HG02571 (cell line): ENCODE data around the gene TMEM151B.

Source experiments
- ATAC-seq: cut with Tn5 transposase; IDR thresholded peaks from one replicate; pipeline ENCODE4 v1.9.1; 2021; ENCODE audit warnings: mild to moderate bottlenecking, moderate library complexity; ENCODE audit not compliant: unreplicated experiment

TMEM151B gene

DNA sequence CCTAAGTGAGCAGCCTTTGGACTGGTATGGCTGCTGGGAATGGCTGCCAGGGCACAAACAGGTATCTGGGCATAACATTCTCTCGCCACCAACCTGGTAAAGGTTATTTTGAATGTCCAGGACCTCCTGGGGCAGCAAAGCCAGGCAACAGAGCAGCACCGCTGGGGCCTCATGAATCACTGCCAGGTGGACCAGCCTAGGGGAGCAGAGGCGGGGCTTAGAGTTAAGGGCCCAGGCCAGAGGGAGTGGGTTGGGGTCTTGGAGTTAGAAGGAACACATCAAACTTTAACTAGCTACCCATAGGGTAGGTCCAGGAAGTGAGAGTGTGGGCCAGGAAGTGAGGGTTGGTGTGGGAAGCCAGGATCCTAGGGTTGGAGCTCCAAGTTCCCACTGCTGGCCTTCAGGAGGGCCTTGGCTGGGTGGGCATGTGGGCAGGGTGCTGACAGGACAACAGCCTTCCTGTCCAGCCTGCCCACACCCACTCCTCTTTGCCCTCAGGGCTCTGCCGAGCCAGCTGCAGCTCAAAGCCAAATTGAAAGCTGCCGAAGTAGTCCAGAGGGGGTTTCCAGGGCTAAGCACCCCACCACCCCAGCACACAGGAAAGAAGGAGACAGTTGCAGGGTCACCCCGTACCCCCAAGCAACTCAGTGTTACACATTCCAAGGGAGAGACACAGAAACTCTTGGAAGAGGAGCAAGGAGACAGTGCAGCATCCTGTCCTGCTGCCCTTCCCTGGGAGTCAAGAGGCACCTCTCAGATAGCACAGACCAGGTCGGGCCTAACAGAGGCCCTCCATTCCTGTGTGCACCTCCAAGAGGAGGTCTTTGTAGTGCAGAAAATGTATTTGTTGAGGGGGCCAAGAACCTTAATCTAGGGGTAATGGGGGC lies 7.5 kb upstream of the TMEM151B start:
- ATAC-seq: no peak

DNA sequence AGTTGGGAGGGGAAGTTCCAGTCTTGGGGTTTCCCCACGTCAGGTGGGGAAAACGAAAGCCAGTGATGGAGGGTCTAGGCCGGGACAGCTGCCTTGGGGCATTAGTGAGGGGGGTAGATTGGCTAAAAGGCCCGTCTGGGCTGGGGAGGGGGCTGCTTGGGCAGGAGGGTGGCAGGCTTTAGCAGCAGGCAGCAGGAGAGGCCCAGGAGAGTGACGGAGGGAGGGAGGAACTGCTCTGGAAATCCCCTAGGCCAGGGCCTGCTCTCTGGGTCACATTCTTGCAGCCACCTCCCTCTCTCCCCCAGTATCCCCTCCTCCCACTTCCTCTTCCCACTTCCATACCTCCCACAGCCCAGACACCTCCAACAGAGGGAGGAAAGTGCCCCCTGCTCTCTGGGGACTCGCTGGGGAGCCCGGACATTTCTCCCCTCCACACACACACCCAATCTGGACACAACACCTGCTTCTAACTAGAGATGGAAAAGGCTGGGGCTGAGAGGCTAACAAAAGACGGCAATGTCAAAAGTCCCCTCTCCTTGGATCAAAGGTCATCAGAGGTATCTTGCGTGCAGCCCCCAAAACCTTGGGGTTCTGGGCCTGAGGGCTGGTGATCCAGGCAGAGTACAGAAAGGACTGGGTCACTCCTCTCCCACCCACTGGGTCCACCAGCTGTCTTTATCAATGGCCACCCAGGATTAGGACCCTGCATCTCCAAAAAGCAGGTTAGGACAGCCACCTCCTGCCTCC lies 6.7 kb upstream of the TMEM151B start:
- ATAC-seq: no peak

DNA sequence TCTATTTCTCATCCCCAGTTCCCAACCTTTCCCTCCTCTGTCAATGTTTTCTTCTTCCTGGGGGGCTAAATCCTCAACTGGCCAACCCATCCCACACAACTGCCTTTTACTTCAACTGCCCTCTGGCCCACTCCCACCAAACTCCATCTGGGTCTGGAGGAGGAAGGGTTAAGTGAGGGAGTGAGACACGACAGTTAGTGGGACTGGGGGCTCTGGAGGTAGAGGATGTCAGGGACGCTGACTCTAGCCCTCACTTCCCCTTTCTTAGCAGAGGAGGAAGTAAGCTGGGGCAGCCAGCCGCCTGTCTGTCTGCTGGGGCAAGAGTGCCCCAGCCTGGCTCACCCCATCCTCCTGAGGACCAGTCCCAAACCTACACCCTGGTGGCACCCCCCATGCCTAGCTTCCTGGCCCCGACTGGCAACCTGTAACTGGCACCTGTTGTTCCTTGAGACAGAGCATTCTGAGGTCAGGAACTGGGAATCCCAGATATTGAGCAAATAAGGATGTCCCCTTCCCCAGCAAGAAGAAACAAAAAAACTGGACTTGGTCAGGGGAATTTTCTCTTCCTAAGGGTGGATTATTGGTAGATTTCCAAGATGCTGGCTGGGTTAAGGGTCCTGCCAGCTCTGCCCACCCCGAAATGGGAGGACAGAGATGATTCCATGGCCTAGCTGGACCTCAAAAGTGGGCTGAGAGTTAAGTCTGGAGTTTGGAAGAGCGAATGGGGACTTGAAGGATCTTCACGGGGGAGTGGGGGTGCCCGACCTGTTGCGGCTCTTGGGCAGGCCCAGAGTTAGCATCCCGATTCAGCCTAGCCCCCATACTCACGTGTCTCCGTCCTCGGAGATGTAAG lies 5.9 kb upstream of the TMEM151B start:
- peak; percentile 31 for ATAC-seq

DNA sequence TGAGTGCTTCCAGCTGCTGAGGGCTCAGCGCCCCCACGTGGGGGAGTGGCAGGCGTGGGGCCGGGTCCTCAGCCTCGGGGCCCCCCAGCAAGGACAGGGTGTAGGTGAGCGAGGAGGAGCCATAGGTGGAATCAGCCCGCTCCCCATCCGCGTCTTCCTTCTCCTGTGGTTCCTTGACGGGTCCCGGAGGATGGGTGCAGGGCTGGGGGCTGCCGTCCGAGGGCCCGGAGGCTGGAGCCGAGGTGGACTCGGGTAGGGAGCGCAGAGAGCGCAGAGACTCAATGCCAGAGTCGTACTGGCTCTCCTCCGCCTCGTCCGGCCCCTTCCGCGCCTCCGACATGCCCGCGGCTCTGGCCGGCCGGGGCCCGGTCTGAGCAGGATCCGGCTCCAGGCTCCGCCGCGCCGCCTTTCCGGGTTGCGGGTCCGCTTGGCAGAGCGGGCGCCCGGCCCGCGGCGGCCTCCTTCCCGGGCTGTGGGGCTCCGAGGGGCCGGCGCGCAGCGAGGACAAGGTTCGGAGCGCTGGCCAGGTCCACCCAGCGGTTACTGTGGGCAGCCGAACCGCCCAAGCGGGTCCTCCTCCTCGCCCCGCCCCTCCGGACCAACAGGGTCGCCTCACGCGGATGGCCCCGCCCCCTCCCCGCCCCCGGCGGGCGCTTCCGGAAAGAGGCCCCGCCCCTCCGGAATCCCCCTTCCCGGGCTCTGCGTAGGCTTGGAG lies 5.1 kb upstream of the TMEM151B start, which contains the start of gene NFKBIE:
Gene NFKBIE, minus strand, starts transcription at position 545 of the 715 bp plus-strand sequence. Its CDS starts 205 bp downstream, at position 340.
- peak; percentile 26 for ATAC-seq

DNA sequence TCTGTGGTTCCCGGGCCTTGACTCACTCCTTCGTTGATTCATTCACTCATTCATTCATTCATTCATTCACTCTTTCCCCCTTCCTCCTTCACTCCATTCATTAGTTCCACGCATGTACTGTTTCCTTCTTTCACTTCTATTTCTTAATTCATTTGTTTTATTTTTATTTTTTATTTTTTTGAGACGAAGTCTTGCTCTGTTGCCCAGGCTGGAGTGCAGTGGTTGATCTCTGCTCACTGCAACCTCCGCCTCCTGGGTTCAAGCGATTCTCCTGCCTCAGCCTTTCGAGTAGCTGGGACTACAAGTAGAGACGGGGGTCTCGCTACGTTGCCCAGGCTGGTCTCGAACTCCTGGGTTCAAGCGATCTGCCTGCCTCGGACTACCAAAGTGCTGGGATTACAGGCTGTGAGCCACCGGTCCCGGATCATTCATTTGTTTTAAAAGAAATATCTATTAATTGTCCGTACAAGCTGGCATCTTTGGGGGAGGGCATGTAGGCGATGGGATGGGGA lies 4.5 kb upstream of the TMEM151B start:
- no peak for ATAC-seq

DNA sequence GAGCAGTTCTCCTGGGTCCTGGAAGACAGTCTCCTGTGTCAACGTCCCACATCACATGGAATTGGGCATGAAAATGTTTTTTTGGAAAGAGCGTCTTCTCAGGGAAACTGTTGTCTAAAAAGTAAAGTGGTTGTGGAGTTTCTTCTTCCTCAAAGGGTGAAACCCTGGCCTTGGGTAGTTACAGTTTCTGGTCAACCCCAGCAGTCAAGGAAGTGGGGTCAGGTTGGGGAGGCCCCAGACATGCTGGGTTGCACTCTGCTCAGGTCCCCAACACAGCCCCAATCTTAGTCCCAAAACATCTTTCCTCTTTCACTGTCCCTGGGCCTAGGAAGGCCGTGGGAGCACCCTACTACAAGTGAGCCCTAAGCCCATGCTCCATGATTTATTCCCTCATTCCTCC lies 3.9 kb upstream of the TMEM151B start:
- ATAC-seq: no peak

DNA sequence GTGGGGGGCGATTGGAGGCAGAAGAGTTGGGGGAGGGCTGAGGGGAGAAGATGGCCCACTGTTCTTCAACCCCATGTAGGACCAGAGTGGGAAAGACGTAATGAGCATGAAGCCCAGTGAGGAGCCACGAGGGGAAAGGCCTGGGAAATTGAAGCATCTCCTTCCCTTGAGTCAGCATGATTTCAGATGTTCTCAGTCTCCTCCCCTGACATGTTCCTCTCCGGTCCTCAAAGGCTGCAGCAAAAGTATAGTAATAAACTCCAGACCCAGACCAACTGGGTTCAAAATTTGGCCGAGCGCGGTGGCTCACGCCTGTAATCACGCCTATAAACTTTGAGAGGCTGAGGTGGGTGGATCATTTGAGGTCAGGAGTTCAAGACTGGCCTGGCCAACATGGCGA lies 3.0 kb upstream of the TMEM151B start:
- no peak for ATAC-seq

DNA sequence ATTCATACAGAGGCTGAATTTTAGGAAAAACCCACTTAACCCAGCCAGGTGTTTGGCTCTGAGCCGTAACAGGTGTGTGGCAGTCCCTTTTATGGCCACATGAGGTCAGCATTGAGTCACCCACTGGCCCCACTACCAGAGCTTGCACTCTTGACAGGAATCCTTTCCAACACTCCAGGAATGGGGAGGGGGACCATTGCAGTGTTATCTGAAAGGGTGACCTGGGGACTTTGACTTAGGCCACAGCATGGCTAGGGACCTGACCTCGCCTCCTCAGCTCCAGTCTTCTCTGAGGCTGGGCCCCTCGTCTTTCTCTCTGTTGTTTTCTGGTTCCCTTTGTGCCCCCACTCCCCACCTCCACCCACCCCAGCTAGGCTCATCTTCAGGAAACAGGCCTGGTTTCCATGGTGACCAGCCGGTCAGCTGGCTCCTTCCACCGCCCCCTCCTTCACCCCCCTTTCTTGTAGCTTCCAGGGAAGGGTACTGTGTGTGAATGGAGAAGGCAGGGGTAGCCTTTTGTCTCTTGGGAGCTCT lies 2.1 kb upstream of the TMEM151B start:
- ATAC-seq: no peak

DNA sequence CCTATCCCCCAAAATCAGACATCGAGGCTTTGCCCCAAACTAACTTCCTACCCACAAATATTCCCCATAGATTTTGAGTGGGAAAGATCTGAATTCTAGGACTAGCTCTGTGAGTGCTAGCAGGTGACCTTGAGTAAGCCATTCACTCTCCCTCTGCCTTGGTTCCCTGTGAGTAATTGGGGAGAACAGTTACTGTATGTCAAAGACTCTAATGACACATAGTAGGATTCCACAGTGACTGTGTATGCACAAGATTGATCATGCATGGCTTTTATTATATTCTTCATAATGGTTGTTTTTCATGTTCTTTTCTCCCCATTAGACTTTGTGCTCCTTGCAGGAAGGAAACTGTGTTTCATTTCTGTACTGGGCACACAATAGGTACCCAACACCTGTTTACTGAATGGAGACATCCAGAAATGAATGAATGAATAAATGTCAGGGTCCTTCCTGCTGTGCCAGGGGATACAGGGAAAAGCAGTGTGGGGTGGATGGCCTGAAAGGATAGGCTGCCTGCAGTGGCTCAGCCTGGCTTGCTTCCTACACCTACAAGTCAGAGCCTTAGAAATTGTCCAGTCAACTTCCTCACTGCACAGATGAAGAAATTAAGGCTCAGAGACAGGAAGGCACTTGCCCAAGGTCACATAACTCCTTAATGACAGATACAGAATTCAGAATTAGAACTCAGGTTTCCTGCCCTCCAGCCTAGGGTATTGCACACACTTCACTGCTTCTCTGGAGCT lies 901 bp upstream of the TMEM151B start:
- ATAC-seq: no peak

DNA sequence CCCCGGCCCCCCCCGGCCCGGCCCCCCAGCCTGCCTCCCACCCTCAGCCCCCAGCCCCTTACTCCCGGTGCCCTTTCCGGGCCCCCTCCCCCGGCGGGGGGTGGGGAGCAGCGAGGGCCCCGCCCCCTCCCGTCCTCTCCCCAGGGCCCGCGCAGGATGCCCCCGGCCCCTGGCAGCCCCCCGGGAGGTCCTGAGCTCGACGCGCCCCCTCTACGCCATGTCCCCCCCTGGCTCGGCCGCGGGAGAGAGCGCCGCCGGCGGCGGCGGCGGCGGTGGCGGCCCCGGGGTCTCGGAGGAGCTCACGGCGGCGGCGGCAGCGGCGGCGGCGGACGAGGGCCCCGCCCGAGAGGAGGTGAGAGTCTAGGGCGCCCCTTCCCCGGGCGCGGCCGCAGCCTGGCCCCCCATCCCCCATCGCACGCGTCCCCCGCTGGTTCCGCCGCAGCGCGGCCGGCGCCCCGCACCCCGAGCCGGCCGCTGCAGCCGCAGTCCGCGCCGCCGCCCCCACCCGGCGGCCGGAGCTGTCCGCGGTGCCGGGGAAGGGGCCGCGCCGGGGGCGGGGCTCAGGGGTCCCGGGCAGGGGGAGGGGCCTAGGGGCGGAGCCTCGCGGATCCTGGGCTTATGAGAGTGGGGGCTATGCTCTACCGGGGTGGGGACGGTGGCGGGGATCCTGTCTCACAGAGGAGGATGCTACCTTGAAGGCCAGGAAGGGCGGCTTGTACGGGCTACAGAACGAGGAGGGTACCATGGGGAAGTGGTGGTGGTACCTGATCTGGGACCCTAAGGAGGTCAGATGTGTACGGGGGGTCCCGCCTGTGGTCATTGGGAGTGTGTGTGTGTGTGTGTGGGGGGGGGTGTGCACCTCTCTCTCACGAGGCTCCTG lies 516 bp downstream of the TMEM151B start:
- ATAC-seq: no peak

DNA sequence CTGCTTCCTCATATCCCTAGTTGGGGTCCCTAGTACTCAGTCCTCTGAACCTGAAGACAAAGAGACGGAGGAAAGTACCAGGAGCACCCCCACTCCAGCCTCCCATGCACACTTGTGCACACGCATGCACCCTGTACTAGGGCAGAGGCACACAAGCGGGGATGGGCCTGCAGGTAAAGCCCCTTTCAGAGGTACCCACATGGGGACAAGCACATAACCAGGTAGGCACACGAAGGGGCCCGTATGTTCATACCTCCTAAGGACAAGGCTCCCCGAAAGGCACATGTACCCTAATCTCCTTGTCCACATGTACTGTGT lies 1.1 kb downstream of the TMEM151B start:
- no peak for ATAC-seq

DNA sequence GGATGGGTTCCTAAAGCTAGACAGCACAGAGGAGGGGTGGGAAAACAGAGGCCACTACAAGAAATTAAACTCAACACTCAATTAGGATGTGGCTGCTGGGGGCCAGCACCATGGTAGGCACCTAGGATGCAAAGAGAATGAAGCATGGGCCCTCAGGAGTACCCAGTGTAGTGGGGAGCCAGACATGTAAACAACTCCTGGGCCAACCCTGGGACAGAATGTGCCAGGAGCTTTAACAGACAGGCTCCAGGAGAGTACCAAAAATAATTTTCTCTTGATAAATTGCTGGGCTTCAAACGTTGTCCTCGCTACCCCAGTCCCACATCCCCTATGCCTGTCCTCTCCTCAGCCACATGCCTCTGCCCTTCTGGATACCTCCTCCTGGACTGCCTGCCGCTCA lies 1.7 kb downstream of the TMEM151B start:
- no peak for ATAC-seq

DNA sequence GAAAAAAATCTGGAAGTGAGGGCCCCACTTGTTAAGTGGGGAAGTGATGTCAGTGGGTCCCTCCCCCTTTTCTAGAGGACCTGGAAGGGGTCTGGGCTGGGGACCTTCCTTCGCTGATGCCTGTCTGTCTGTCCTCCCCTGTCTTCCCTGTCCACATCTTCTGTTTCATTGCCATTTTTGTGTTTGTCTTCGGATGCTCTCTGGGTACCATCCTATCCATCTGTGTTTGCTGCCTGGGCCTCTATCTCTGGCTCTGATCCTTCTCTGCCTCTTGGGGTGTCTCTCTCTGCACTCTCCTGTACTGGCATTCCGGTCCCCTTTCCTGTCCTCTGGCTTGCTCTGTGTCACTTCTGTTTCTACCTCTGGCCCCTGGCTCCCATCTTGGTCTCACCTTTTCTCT lies 2.3 kb downstream of the TMEM151B start:
- ATAC-seq: no peak

DNA sequence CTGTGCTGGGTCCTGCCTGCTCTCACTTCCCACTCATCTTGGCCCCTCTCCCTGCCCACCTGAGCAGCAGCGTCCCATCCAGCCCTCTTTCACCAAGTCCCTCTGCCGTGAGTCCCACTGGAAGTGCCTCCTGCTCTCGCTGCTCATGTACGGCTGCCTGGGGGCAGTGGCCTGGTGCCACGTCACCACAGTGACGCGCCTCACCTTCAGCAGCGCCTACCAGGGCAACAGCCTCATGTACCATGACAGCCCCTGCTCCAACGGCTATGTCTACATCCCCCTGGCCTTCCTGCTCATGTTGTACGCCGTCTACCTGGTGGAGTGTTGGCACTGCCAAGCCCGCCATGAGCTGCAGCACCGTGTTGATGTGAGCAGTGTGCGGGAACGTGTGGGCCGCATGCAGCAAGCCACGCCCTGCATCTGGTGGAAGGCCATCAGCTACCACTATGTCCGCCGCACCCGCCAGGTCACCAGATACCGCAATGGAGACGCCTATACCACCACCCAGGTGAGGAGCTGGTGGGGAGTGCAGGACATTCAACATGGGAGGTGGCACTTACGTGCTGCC lies 2.8 kb downstream of the TMEM151B start:
- no peak for ATAC-seq

DNA sequence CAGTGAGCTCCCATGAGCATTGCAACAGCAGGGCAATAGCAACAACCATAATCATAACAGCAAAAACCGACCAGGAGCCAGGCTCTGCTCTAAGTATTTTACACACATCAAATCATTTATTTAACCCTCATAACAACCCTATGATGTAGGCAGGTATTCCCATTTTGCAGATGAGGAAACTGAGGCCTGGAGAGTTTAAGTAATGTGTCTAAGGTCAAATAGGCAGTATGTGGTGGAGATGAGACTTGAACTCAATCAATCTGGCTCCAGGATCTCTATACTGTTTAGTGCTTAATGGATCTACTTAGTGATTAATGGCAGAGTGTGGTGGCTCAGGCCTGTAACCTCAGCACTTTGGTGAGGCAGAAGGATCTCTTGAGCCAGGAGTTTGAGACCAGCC lies 3.4 kb downstream of the TMEM151B start:
- no peak for ATAC-seq

DNA sequence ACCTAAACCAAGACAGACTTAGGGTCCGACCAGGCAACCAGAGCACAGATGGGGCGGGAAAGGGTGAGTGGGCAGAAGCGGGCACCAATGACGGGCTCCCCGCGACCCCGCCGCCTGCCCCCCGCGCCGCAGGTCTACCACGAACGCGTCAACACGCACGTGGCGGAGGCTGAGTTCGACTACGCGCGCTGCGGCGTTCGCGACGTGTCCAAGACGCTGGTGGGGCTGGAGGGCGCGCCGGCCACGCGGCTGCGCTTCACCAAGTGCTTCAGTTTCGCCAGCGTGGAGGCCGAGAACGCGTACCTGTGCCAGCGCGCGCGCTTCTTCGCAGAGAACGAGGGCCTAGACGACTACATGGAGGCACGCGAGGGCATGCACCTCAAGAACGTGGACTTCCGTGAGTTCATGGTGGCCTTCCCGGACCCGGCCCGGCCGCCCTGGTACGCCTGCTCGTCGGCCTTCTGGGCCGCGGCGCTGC lies 5.1 kb downstream of the TMEM151B start:
- no peak for ATAC-seq

DNA sequence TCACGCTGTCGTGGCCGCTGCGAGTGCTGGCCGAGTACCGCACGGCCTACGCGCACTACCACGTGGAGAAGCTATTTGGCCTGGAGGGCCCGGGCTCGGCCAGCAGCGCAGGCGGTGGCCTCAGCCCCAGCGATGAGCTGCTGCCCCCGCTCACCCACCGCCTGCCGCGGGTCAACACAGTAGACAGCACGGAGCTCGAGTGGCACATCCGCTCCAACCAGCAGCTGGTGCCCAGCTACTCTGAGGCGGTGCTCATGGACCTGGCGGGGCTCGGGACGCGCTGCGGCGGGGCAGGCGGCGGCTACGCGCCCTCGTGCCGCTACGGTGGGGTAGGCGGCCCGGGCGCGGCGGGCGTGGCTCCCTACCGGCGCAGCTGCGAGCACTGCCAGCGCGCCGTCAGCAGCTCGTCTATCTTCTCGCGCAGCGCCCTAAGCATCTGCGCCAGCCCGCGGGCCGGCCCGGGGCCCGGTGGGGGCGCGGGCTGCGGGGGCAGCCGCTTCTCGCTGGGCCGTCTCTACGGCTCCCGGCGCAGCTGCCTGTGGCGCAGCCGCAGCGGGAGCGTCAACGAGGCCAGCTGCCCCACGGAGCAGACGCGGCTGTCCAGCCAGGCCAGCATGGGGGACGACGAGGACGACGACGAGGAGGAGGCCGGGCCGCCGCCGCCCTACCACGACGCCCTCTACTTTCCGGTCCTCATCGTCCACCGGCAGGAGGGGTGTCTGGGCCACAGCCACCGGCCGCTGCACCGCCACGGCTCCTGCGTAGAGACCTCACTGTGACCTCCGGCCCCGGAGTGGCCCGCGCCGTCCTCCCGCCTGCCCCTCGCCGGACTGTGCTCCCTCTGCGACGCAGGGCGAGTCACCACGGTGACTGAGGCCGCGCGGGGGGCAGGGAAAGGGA lies 5.7 kb downstream of the TMEM151B start:
- ATAC-seq: no peak
